Activated CD8-positive, alpha-beta memory T cell treated with anti-CD3 and anti-CD28 coated beads, Interleukin-2, amount 50 U/mL, for 24 hours (primary cell): ENCODE data around the gene ASGR2.

ENCODE experiments used
- DNase-seq: peaks from one replicate; pipeline ENCODE4 v3.0.0-alpha.2; 2020; ENCODE audit errors: extremely low read depth

Gene ASGR2

GRCh38 chr17:7064261-7064660 is 50.4 kb downstream of the ASGR2 start:
- no peak for DNase-seq

GRCh38 chr17:7063518-7064094 is 51.0 kb downstream of the ASGR2 start:
- no peak for DNase-seq

- DNase-seq, result no peak
Observed at GRCh38 chr17:7060165-7060891, 54.3 kb downstream of the ASGR2 start.

GRCh38 chr17:7058831-7059447 is 55.7 kb downstream of the ASGR2 start:
- DNase-seq, result no peak

- no peak for DNase-seq
Observed at GRCh38 chr17:7056386-7056785, 58.2 kb downstream of the ASGR2 start.
